ENCODE results near the gene SIRPG.

- TF ChIP-seq, protein P1, sequence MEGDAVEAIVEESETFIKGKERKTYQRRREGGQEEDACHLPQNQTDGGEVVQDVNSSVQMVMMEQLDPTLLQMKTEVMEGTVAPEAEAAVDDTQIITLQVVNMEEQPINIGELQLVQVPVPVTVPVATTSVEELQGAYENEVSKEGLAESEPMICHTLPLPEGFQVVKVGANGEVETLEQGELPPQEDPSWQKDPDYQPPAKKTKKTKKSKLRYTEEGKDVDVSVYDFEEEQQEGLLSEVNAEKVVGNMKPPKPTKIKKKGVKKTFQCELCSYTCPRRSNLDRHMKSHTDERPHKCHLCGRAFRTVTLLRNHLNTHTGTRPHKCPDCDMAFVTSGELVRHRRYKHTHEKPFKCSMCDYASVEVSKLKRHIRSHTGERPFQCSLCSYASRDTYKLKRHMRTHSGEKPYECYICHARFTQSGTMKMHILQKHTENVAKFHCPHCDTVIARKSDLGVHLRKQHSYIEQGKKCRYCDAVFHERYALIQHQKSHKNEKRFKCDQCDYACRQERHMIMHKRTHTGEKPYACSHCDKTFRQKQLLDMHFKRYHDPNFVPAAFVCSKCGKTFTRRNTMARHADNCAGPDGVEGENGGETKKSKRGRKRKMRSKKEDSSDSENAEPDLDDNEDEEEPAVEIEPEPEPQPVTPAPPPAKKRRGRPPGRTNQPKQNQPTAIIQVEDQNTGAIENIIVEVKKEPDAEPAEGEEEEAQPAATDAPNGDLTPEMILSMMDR (IDR thresholded peaks at IDR 0.05) = no peak
- TF ChIP-seq ELF1 (IDR thresholded peaks at IDR 0.05) = no peak
- no peak for TF ChIP-seq TAF1 (IDR thresholded peaks at IDR 0.05; ENCODE audit: borderline replicate concordance, low read depth, low read length)
- TF ChIP-seq, protein P2, sequence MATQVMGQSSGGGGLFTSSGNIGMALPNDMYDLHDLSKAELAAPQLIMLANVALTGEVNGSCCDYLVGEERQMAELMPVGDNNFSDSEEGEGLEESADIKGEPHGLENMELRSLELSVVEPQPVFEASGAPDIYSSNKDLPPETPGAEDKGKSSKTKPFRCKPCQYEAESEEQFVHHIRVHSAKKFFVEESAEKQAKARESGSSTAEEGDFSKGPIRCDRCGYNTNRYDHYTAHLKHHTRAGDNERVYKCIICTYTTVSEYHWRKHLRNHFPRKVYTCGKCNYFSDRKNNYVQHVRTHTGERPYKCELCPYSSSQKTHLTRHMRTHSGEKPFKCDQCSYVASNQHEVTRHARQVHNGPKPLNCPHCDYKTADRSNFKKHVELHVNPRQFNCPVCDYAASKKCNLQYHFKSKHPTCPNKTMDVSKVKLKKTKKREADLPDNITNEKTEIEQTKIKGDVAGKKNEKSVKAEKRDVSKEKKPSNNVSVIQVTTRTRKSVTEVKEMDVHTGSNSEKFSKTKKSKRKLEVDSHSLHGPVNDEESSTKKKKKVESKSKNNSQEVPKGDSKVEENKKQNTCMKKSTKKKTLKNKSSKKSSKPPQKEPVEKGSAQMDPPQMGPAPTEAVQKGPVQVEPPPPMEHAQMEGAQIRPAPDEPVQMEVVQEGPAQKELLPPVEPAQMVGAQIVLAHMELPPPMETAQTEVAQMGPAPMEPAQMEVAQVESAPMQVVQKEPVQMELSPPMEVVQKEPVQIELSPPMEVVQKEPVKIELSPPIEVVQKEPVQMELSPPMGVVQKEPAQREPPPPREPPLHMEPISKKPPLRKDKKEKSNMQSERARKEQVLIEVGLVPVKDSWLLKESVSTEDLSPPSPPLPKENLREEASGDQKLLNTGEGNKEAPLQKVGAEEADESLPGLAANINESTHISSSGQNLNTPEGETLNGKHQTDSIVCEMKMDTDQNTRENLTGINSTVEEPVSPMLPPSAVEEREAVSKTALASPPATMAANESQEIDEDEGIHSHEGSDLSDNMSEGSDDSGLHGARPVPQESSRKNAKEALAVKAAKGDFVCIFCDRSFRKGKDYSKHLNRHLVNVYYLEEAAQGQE (IDR thresholded peaks at IDR 0.05; ENCODE audit: low read depth, low read length) = no peak
- no peak for TF ChIP-seq POLR2AphosphoS5 (IDR thresholded peaks at IDR 0.05; ENCODE audit: low read depth, low read length)
- TF ChIP-seq, protein P3, sequence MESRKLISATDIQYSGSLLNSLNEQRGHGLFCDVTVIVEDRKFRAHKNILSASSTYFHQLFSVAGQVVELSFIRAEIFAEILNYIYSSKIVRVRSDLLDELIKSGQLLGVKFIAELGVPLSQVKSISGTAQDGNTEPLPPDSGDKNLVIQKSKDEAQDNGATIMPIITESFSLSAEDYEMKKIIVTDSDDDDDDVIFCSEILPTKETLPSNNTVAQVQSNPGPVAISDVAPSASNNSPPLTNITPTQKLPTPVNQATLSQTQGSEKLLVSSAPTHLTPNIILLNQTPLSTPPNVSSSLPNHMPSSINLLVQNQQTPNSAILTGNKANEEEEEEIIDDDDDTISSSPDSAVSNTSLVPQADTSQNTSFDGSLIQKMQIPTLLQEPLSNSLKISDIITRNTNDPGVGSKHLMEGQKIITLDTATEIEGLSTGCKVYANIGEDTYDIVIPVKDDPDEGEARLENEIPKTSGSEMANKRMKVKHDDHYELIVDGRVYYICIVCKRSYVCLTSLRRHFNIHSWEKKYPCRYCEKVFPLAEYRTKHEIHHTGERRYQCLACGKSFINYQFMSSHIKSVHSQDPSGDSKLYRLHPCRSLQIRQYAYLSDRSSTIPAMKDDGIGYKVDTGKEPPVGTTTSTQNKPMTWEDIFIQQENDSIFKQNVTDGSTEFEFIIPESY (IDR thresholded peaks at IDR 0.05; ENCODE audit: borderline replicate concordance, low read depth) = no peak
- no peak for TF ChIP-seq FOSL2 (IDR thresholded peaks at IDR 0.05; ENCODE audit: borderline replicate concordance, low read depth)
- TF ChIP-seq YY1 (IDR thresholded peaks at IDR 0.05; ENCODE audit: low read depth) = no peak
- TF ChIP-seq RAD21 (IDR thresholded peaks at IDR 0.05; ENCODE audit: low read length) = no peak
- TF ChIP-seq USF1 (IDR thresholded peaks at IDR 0.05; ENCODE audit: borderline replicate concordance, low read depth) = no peak
- TF ChIP-seq USF2 (IDR thresholded peaks at IDR 0.05; ENCODE audit: borderline replicate concordance, low read depth, low read length) = no peak
- no peak for TF ChIP-seq SMC3 (IDR thresholded peaks at IDR 0.05; ENCODE audit: low read depth, low read length)
Measured at GRCh38 chr20:1697592-1697991, 40.0 kb upstream of the SIRPG start.
